ENCODE data around the gene SF3B2. TPM values are rescaled to one million over a fixed set of nuclear protein-coding genes. Genes with fewer than 3 reads are reported as not detected.

Gene SF3B2
- total and polyA plus RNA-seq, 2 donors (not counting 1 experiment from before 2014, with no cell fraction given), result 139 to 205 TPM

- no peak overlapping the region for H2AFZ ChIP-seq (ENCODE audit: insufficient read depth, low read depth, low read length, poor library complexity, severe bottlenecking)
- no peak overlapping the region for H3K27ac Mint-ChIP-seq
- H3K36me3 ChIP-seq (replicated peaks in 1 of 2; ENCODE audit: control extremely low read depth in 1 of 2, control insufficient read depth in 1 of 2, extremely low read depth in 1 of 2, insufficient read depth in 2 of 2, low read length in 1 of 2), result no peaks in the 10 kb centered on the region
- ATAC-seq (ENCODE audit: low read depth) (no peak), DNase-seq (no peak)
- intact Hi-C loops (cut with micrococcal nuclease), result no loop called here
- POLR2A ChIA-PET, result interaction anchor here (0.5 kb wide), 1 partner anchor 171 kb away, joined by 3 read pairs; no protein-coding TSS in a partner anchor
- H3K4me1 ChIP-seq (ENCODE audit: control insufficient read depth in 2 of 2, insufficient read depth in 2 of 2, low read length in 2 of 2), result peaks cover 0 to 7% of the 10 kb centered on the region in 2 donors
- no peaks in the 10 kb centered on the region for H4K20me1 ChIP-seq (ENCODE audit: control insufficient read depth, insufficient read depth, low read length, poor library complexity, severe bottlenecking)
- no peak overlapping the region for H3K27ac ChIP-seq (ENCODE audit: low read length in 2 of 2)
- no peak overlapping the region for H3K4me3 ChIP-seq (ENCODE audit: control extremely low read depth in 1 of 5, extremely low read depth in 1 of 5, insufficient read depth in 1 of 5, low read depth in 2 of 5, low read length in 4 of 5)
- peaks cover 6% of the 10 kb centered on the region for H3K27me3 Mint-ChIP-seq
- CTCF ChIA-PET, result interaction anchor here (1.0 to 1.4 kb wide), 3 partner anchors 20 to 158 kb away, joined by 3 read pairs; no protein-coding TSS in a partner anchor
- 97% methylated on average over 81 of the region's 81 CpGs for WGBS (ENCODE audit: insufficient coverage)
- TF ChIP-seq EZH2 (IDR thresholded peaks at IDR 0.05; ENCODE audit: borderline replicate concordance, insufficient read depth, low read depth, low read length, poor library complexity, severe bottlenecking) (no peak), CTCF (IDR thresholded peaks at IDR 0.05) (no peak)
- H3K4me2 ChIP-seq (replicated peaks; ENCODE audit: low read depth, low read length, poor library complexity, severe bottlenecking), result no peak overlapping the region
- H3K9me3 ChIP-seq (ENCODE audit: control extremely low read depth in 1 of 3, control insufficient read depth in 2 of 3, insufficient read depth in 1 of 3, low read length in 2 of 3), result peaks cover 0 to under 1% (median 0%) of the 10 kb centered on the region in 3 donors
- H3K9ac ChIP-seq (ENCODE audit: low read length), result no peak overlapping the region
- peaks cover 9% of the 10 kb centered on the region for H3K4me1 Mint-ChIP-seq
- H3K9me3 Mint-ChIP-seq (ENCODE audit: insufficient read depth), result no peaks in the 10 kb centered on the region
- no peak overlapping the region for H3K4me3 Mint-ChIP-seq
- H3K79me2 ChIP-seq (ENCODE audit: control insufficient read depth, insufficient read depth, low read length), result no peaks in the 10 kb centered on the region
- H3K27me3 ChIP-seq (replicated peaks in 1 of 4; ENCODE audit: control extremely low read depth in 1 of 4, control insufficient read depth in 3 of 4, insufficient read depth in 4 of 4, low read length in 3 of 4), result peaks cover 0 to 18% (median 0%) of the 10 kb centered on the region in 4 experiments
These were observed 9.8 kb upstream of the SF3B2 start for GRCh38 chr11:66042227-66042995.
